ENCODE data around the gene CA6. TPM values are rescaled to one million over a fixed set of nuclear protein-coding genes. Genes with fewer than 3 reads are reported as not detected.

Gene CA6
- total RNA-seq, 3 donors from 2014 or later (not counting 1 experiment from before 2014, with no cell fraction given) = not detected

DNA sequence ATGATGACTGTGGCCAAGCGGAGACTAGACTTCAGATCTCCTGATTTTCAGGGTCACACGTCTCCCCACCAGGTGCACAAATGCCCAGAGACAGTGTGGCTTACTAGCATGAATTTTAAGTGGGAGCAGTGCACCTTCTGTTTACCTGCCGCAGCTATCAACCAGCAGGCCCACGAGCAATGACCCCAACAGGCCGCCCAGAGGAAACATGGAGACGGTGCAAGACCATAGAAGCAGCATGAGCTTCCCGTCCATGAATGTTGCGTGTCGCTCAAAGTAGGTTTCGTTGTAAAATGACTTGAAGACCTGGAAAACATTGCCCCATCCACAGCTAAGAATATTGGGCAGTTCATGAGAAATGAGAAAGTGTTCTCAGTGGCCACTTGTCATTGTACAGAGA is 77.1 kb downstream of the CA6 start:
- intact Hi-C loops (cut with micrococcal nuclease) = no loop called here
- Mint-ChIP-seq H3K27me3 (ENCODE audit: low read depth in 2 of 2) (peaks cover 0 to 1% of the 10 kb centered on the region in 2 donors), H3K4me1 (no peaks in the 10 kb centered on the region), H3K27ac (no peak overlapping the region), H3K9me3 (no peaks in the 10 kb centered on the region), H3K36me3 (no peaks in the 10 kb centered on the region), H3K4me3 (no peak overlapping the region)
- Histone ChIP-seq H3K36me3 (ENCODE audit: control insufficient read depth, insufficient read depth, low read length) (no peaks in the 10 kb centered on the region), H3K27ac (ENCODE audit: low read length) (no peak overlapping the region), H3K4me1 (ENCODE audit: control insufficient read depth, insufficient read depth, low read length) (no peaks in the 10 kb centered on the region), H3K4me3 (ENCODE audit: low read length) (no peak overlapping the region), H3K9me3 (ENCODE audit: control insufficient read depth, insufficient read depth, low read length) (no peaks in the 10 kb centered on the region), H3K27me3 (ENCODE audit: control insufficient read depth, insufficient read depth, low read length) (no peaks in the 10 kb centered on the region)
- DNase-seq (no peak), ATAC-seq (no peak)
- TF ChIP-seq, protein P1, sequence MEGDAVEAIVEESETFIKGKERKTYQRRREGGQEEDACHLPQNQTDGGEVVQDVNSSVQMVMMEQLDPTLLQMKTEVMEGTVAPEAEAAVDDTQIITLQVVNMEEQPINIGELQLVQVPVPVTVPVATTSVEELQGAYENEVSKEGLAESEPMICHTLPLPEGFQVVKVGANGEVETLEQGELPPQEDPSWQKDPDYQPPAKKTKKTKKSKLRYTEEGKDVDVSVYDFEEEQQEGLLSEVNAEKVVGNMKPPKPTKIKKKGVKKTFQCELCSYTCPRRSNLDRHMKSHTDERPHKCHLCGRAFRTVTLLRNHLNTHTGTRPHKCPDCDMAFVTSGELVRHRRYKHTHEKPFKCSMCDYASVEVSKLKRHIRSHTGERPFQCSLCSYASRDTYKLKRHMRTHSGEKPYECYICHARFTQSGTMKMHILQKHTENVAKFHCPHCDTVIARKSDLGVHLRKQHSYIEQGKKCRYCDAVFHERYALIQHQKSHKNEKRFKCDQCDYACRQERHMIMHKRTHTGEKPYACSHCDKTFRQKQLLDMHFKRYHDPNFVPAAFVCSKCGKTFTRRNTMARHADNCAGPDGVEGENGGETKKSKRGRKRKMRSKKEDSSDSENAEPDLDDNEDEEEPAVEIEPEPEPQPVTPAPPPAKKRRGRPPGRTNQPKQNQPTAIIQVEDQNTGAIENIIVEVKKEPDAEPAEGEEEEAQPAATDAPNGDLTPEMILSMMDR (IDR thresholded peaks at IDR 0.05) = no peak
- WGBS (ENCODE audit: insufficient coverage) = 98% methylated on average over 10 of the region's 10 CpGs

Other genes starting within 250 kb of the CA6 start
- gene RERE, start 128.2 kb upstream of the CA6 start, total RNA-seq = 10 to 100 TPM; 67.7 to 76.0 (median 73.0) TPM
- 100 to 1,000 TPM; 254 to 299 (median 266) TPM for gene ENO1, start 67.2 kb upstream of the CA6 start, total RNA-seq
- not detected for gene SLC2A7, start 80.6 kb downstream of the CA6 start, total RNA-seq
- gene SLC2A5, start 123.8 kb downstream of the CA6 start, total RNA-seq = not detected
- gene GPR157, start 183.2 kb downstream of the CA6 start, total RNA-seq = 1 to 10 TPM in 2 of 3 donors, under 1 TPM in 1; 1.00 to 1.2 (median 1.1) TPM

Data from natural killer cell (primary cell).